Measurements from ENCODE around the gene ZNF639.

The ZNF639 gene

GRCh38 chr3:179321668-179322285 is 1.1 kb upstream of the ZNF639 start:
- DNase-seq, result peak; percentile 52

GRCh38 chr3:179323197-179324110 is 623 bp downstream of the ZNF639 start:
- peak; percentile 69 for DNase-seq

- peak; percentile 6 for DNase-seq
Observed at GRCh38 chr3:179324270-179324754, 1.5 kb downstream of the ZNF639 start.

GRCh38 chr3:179330438-179330837 is 7.6 kb downstream of the ZNF639 start:
- DNase-seq, result no peak

- no peak for DNase-seq
Observed at GRCh38 chr3:179332240-179332639, 9.4 kb downstream of the ZNF639 start.

- DNase-seq, result no peak
Observed at GRCh38 chr3:179333084-179333483, 10.3 kb downstream of the ZNF639 start.

- no peak for DNase-seq
Observed at GRCh38 chr3:179336345-179336929, 13.6 kb downstream of the ZNF639 start.

GRCh38 chr3:179347345-179348194 is 24.7 kb downstream of the ZNF639 start, which contains the start of gene MFN1:
Gene MFN1, plus strand, starts transcription at chr3:179347709. Its CDS starts 1,143 bp downstream, at chr3:179348852.
- DNase-seq, result peak; percentile 93

GRCh38 chr3:179348325-179349013 is 25.6 kb downstream of the ZNF639 start:
- no peak for DNase-seq

GRCh38 chr3:179355996-179356395 is 33.2 kb downstream of the ZNF639 start:
- DNase-seq, result no peak

- no peak for DNase-seq
Observed at GRCh38 chr3:179363332-179363731, 40.5 kb downstream of the ZNF639 start.

GRCh38 chr3:179369621-179370020 is 46.8 kb downstream of the ZNF639 start:
- no peak for DNase-seq

GRCh38 chr3:179373938-179374337 is 51.1 kb downstream of the ZNF639 start:
- no peak for DNase-seq

- DNase-seq, result no peak
Observed at GRCh38 chr3:179375091-179375999, 52.5 kb downstream of the ZNF639 start.

- no peak for DNase-seq
Observed at GRCh38 chr3:179376474-179376873, 53.6 kb downstream of the ZNF639 start.
